Osteocyte (in vitro differentiated cells): ENCODE data around the gene FNDC3B. TPM values are rescaled to one million over a fixed set of nuclear protein-coding genes. Genes with fewer than 3 reads are reported as not detected.

Experiments
- DNase-seq: peaks from one replicate; pipeline ENCODE4 v3.0.0; 2021; ENCODE audit warnings: mixed read lengths; ENCODE audit not compliant: unreplicated experiment; ENCODE audit errors: extremely low spot score
- H3K27ac Mint-ChIP-seq: one replicate; pipeline ENCODE4 v1.8.0; 2021; ENCODE audit warnings: mild to moderate bottlenecking, mixed read lengths; ENCODE audit not compliant: unreplicated experiment
- H3K27me3 Mint-ChIP-seq: one replicate; pipeline ENCODE4 v1.8.0; 2021; ENCODE audit warnings: mixed read lengths; ENCODE audit not compliant: unreplicated experiment
- H3K36me3 Mint-ChIP-seq: one replicate; pipeline ENCODE4 v1.8.0; 2021; ENCODE audit warnings: mixed read lengths; ENCODE audit not compliant: unreplicated experiment
- H3K4me1 Mint-ChIP-seq: one replicate; pipeline ENCODE4 v1.8.0; 2021; ENCODE audit warnings: mixed read lengths; ENCODE audit not compliant: unreplicated experiment
- H3K4me3 Mint-ChIP-seq: one replicate; pipeline ENCODE4 v1.8.0; 2021; ENCODE audit warnings: mild to moderate bottlenecking, moderate library complexity, mixed read lengths; ENCODE audit not compliant: unreplicated experiment
- H3K9me3 Mint-ChIP-seq: one replicate; pipeline ENCODE4 v1.8.0; 2021; ENCODE audit warnings: mixed read lengths; ENCODE audit not compliant: unreplicated experiment
- total RNA-seq: library from RNA; stranded (reverse); gene quantifications from 2 replicates; pipeline ENCODE4 v1.2.1, GENCODE V29; 2021
- TF ChIP-seq, protein P1 (sequence below): fragments of 200-600 bp; sonication (generic); IDR thresholded peaks from 2 replicates; pipeline ENCODE4 v1.5.0; 2021; ENCODE audit warnings: antibody characterized with exemption, mild to moderate bottlenecking, moderate library complexity

Gene FNDC3B
- total RNA-seq, 1 donor from 2014 or later: 240 TPM

DNA sequence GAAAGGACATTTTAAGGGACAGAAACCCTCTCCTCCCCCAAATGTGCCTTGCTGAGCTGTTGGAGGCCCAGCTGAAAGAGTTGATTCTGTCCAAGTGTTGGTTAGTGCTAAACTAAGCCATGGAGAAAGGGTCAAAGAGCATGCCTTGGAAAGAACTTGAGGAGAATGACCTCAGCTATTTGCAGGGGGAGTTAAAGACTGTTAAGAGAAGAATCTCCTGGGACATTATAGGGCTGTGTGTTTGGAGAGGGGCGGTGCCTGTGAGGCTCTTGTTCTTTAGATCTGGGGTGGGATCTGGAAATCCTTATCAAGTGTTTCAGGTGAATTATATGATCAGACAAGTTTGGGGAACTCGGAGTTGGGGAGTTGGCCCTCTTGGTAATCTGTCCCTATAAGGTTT is 13.0 kb downstream of the FNDC3B start:
- H3K27ac Mint-ChIP-seq: peak overlapping the region; percentile 71
- TF ChIP-seq, protein P1, sequence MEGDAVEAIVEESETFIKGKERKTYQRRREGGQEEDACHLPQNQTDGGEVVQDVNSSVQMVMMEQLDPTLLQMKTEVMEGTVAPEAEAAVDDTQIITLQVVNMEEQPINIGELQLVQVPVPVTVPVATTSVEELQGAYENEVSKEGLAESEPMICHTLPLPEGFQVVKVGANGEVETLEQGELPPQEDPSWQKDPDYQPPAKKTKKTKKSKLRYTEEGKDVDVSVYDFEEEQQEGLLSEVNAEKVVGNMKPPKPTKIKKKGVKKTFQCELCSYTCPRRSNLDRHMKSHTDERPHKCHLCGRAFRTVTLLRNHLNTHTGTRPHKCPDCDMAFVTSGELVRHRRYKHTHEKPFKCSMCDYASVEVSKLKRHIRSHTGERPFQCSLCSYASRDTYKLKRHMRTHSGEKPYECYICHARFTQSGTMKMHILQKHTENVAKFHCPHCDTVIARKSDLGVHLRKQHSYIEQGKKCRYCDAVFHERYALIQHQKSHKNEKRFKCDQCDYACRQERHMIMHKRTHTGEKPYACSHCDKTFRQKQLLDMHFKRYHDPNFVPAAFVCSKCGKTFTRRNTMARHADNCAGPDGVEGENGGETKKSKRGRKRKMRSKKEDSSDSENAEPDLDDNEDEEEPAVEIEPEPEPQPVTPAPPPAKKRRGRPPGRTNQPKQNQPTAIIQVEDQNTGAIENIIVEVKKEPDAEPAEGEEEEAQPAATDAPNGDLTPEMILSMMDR: no peak
- H3K4me1 Mint-ChIP-seq: peaks cover 55% of the 10 kb centered on the region
- no peaks in the 10 kb centered on the region for H3K27me3 Mint-ChIP-seq
- H3K4me3 Mint-ChIP-seq: no peak overlapping the region
- peaks cover 4% of the 10 kb centered on the region for H3K9me3 Mint-ChIP-seq
- DNase-seq: no peak
- peaks cover 52% of the 10 kb centered on the region for H3K36me3 Mint-ChIP-seq

DNA sequence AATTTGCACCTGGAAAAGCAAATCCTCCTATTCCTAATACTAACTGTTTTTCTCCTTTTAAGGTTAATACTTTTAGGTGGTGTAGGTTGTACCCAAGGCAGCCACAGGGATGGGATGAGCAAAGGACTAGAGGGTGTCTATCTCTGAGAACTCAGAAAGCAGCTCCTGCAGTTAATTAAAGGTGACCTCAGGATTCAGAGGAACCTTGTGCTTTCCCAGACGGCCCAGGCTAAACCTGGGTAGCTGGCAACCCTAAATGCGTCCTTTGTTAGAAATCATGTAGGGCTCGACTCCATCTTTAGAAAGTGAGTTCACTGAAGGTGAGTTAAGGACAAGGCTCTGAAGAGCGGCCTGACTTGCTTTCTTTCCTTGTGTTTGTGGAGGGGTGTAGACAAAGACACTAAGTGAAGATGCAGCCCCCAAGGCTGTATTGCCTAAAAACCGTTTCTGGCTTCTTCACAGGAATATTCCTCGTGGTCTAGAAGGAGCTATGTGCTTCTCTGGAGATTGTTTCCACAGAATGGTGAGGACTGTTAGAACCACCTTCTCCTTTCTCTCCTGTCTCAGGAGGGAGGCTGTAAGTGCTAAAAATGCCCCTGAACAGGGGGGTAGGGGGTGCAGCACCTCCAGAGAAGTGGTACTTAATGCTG is 14.9 kb downstream of the FNDC3B start:
- H3K27me3 Mint-ChIP-seq: no peaks in the 10 kb centered on the region
- TF ChIP-seq, protein P1: no peak
- H3K4me1 Mint-ChIP-seq: peaks cover 63% of the 10 kb centered on the region
- DNase-seq: no peak
- no peak overlapping the region for H3K4me3 Mint-ChIP-seq
- no peaks in the 10 kb centered on the region for H3K9me3 Mint-ChIP-seq
- H3K36me3 Mint-ChIP-seq: peaks cover 46% of the 10 kb centered on the region
- no peak overlapping the region for H3K27ac Mint-ChIP-seq

DNA sequence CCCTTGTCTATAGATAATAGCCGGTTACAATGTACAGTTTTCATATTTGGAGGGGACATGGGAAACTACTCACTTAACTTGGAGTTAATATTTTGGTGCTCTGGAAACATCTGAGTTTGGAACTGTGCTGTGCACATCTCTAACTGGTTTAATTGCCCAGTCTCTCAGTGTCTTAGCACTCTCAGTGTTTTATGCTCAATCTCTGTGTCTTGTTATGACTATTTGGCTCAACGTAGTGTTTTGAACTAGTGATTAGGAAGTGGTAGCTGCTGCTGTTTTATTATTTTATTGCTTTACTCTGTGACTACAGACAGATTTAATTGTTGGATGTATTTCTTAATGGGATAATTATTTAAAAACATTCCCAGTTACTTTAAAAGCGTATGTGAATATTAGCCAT is 17.0 kb downstream of the FNDC3B start:
- Mint-ChIP-seq H3K27ac (peak overlapping the region; percentile 1), H3K9me3 (no peaks in the 10 kb centered on the region), H3K36me3 (peaks cover 40% of the 10 kb centered on the region), H3K27me3 (no peaks in the 10 kb centered on the region), H3K4me3 (no peak overlapping the region), H3K4me1 (peaks cover 69% of the 10 kb centered on the region)
- TF ChIP-seq, protein P1: no peak
- DNase-seq: no peak

DNA sequence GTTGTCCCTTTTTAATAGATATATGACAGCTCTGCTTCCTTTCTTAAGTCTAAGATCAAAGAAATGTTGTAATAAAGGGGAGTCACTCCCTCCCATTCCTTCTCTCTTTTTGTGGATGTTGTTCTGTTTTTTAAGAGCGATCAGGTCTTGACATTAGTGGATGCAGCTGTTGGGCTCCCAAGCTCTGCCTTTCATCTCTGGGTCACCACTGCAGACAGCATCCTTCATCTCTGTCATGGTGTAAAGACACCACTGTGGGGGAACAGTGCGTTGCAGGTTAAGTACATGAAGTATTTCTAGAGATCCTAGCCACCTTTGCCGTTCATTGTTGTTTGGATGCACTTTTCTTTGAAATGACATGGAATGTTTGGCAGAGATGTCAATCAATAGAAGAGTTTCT is 17.7 kb downstream of the FNDC3B start:
- H3K27ac Mint-ChIP-seq: peak overlapping the region; percentile 65
- no peak for DNase-seq
- TF ChIP-seq, protein P1: no peak
- peaks cover 74% of the 10 kb centered on the region for H3K4me1 Mint-ChIP-seq
- no peak overlapping the region for H3K4me3 Mint-ChIP-seq
- no peaks in the 10 kb centered on the region for H3K27me3 Mint-ChIP-seq
- no peaks in the 10 kb centered on the region for H3K9me3 Mint-ChIP-seq
- peaks cover 36% of the 10 kb centered on the region for H3K36me3 Mint-ChIP-seq

DNA sequence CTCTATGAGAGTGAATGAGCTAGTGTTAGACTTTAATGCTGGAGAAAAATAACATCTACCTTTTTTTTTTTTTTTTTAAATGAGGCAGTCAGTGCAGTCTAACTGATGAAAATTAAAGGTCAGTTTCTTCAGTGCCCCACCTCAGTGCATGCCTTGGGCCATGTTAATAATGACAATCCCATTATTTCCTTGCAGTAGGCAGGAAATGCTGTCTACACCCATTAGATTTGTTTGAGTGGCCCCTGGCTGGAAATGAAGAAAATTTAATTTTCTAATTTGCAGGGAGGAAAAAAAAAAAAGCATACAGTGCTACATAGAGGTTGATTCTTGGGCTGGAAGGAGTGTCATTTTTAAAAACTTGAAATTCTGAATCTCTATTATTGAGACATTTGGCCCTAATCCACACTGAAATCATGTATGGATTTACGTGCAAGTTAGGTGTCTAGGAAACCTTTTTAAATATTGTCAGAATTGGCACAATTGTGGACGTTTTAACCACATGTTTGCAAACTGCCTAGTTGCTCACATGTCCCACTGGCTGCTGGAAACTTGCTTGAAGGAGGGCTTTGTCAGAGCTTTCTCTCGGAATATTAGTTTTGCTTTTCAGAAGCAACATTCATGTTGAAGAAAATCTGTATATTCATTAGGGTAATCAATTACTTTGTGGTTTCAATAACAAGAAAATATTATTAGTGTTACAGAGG is 18.4 kb downstream of the FNDC3B start:
- H3K9me3 Mint-ChIP-seq: no peaks in the 10 kb centered on the region
- peak overlapping the region; percentile 65 for H3K27ac Mint-ChIP-seq
- peaks cover 33% of the 10 kb centered on the region for H3K36me3 Mint-ChIP-seq
- H3K27me3 Mint-ChIP-seq: no peaks in the 10 kb centered on the region
- peaks cover 76% of the 10 kb centered on the region for H3K4me1 Mint-ChIP-seq
- no peak for DNase-seq
- TF ChIP-seq, protein P1: no peak
- no peak overlapping the region for H3K4me3 Mint-ChIP-seq
